K562 (cell line): ENCODE data around the gene TIMP3. TPM values are rescaled to one million over a fixed set of nuclear protein-coding genes. Genes with fewer than 3 reads are reported as not detected.
"Not testable (repeated sequence)": the region's sequence is repeated elsewhere in the genome, so short reads cannot be mapped to it uniquely, and the experiment has no call there.

Experiments used
- ATAC-seq: fragments of 200-7000 bp; cut with Tn5 transposase; 3 replicates; pipeline ENCODE4 v1.9.1; 2020; ENCODE audit warnings: moderate library complexity
- BruUV-seq: library from RNA; stranded (reverse); fragments of 400-500 nt; replicated peaks from 2 replicates; lab custom pipeline; 2021; lab: Mats Ljungman, UMichigan
- CTCF ChIA-PET: fragments of 300-600 bp; formaldehyde crosslinking; extraction: SDS; loops from one replicate; lab custom pipeline; 2021; ENCODE audit warnings: low intra/inter-chr PET ratio; lab: Yijun Ruan, JAX
- POLR2A ChIA-PET: fragments of 300-600, 350-650 bp; sonication (Branson Sonifier 250); formaldehyde crosslinking; extraction: SDS; loops from one replicate; lab custom pipeline; 2021; ENCODE audit warnings: antibody characterized with exemption, inconsistent platforms; lab: Yijun Ruan, JAX
- DNase-seq, 4 experiments: peaks; one replicate each; pipeline versions ENCODE4 v3.0.0 to v3.0.0-alpha.2; 2011 to 2018; ENCODE audit warnings: low spot score in 3 of 4, mixed read lengths in 3 of 4; ENCODE audit errors: extremely low read depth in 1 of 4
- FAIRE-seq: peaks from 2 replicates; lab custom pipeline; 2011; peaks lifted over from hg19 to GRCh38; lab: Jason Lieb, UNC
- H2AFZ ChIP-seq: 2 replicates; pipeline ENCODE4 v1.6.0; 2011; ENCODE audit warnings: low read depth, low read length, control low read depth, inconsistent platforms
- H3K27ac ChIP-seq: fragments of 200-600 bp; 3 replicates; pipeline ENCODE4 v1.8.0; 2011; ENCODE audit warnings: low read depth, mild to moderate bottlenecking, control low read depth, inconsistent platforms, low read length, moderate library complexity, mixed read lengths; ENCODE audit errors: extremely low read depth
- H3K27me3 ChIP-seq, 2 experiments: fragments of 300-600 bp in 1 of 2; 2 replicates in 1 of 2; 3 replicates in 1 of 2; pipeline versions ENCODE4 v1.6.0 to v1.8.0; 2011; ENCODE audit warnings: inconsistent platforms in 2 of 2, low read length in 2 of 2, mild to moderate bottlenecking in 1 of 2, mixed read lengths in 1 of 2, moderate library complexity in 1 of 2; ENCODE audit not compliant: control insufficient read depth in 2 of 2, insufficient read depth in 2 of 2
- H3K36me3 ChIP-seq: fragments of 300-600 bp; 3 replicates; pipeline ENCODE4 v1.8.0; 2011; ENCODE audit warnings: mild to moderate bottlenecking, low read length, inconsistent platforms; ENCODE audit not compliant: control insufficient read depth, insufficient read depth
- H3K4me1 ChIP-seq, 2 experiments: fragments of 200-600 bp in 1 of 2; replicated peaks in 1 of 2; 2 replicates in 1 of 2; 3 replicates in 1 of 2; pipeline versions ENCODE4 v1.5.1 to v1.8.0; 2011; ENCODE audit warnings: inconsistent platforms in 2 of 2, low read length in 2 of 2, mild to moderate bottlenecking in 1 of 2, mixed read lengths in 1 of 2, moderate library complexity in 1 of 2; ENCODE audit not compliant: control insufficient read depth in 2 of 2, insufficient read depth in 2 of 2
- H3K4me2 ChIP-seq: 2 replicates; pipeline ENCODE4 v1.6.1; 2011; ENCODE audit warnings: low read length, control low read depth, inconsistent platforms, mixed read lengths; ENCODE audit not compliant: insufficient read depth
- H3K4me3 ChIP-seq: fragments of 200-600 bp; sonication (generic), shearing (Covaris generic); 2 replicates; pipeline ENCODE4 v1.5.1; 2016; ENCODE audit warnings: control low read depth, inconsistent platforms
- H3K79me2 ChIP-seq: fragments of 200-600 bp; 3 replicates; pipeline ENCODE4 v1.8.0; 2011; ENCODE audit warnings: low read length, inconsistent platforms; ENCODE audit not compliant: control insufficient read depth, insufficient read depth
- H3K9ac ChIP-seq, 2 experiments: 2 replicates each; pipeline versions ENCODE4 v1.6.0 to v1.6.1; 2011; ENCODE audit warnings: low read depth in 2 of 2, low read length in 2 of 2, control low read depth in 1 of 2, inconsistent platforms in 1 of 2, mild to moderate bottlenecking in 1 of 2, mixed read lengths in 1 of 2; ENCODE audit not compliant: insufficient read depth in 1 of 2
- H3K9me1 ChIP-seq: one replicate; pipeline ENCODE4 v1.6.0; 2011; ENCODE audit warnings: inconsistent platforms, mild to moderate bottlenecking, low read length, moderate library complexity; ENCODE audit not compliant: control insufficient read depth, insufficient read depth
- H3K9me3 ChIP-seq: replicated peaks from 2 replicates; pipeline ENCODE4 v1.5.1; 2011; ENCODE audit warnings: low read depth, low read length, inconsistent platforms; ENCODE audit not compliant: control insufficient read depth, insufficient read depth
- H4K20me1 ChIP-seq: replicated peaks from 2 replicates; pipeline ENCODE4 v1.6.1; 2011; ENCODE audit warnings: low read length, inconsistent platforms, mixed read lengths; ENCODE audit not compliant: control insufficient read depth, insufficient read depth
- RNF2 ChIP-seq: sonication (generic); IDR thresholded peaks from 2 replicates; pipeline ENCODE4 v1.6.1; 2016
- SOX6 ChIP-seq: fragments of 450-650 bp; IDR thresholded peaks from 2 replicates; pipeline ENCODE4 v1.6.1; 2014; ENCODE audit warnings: mild to moderate bottlenecking
- ZBED1 ChIP-seq: IDR thresholded peaks from 2 replicates; pipeline ENCODE4 v1.6.1; 2014
- ZNF830 ChIP-seq: fragments of 250-450 bp; sonication (Bioruptor Pico); IDR thresholded peaks from 2 replicates; pipeline ENCODE4 v1.5.0; 2021; ENCODE audit warnings: mild to moderate bottlenecking
- WGBS: fragments of 100-300 bp; shearing (Covaris generic); methylation state at CpG from one replicate; pipeline ENCODE4 v1.1.6; 2016; ENCODE audit warnings: low coverage, mixed read lengths; ENCODE audit not compliant: insufficient coverage; ENCODE audit errors: missing lambda C conversion rate; 5-methylcytosine and 5-hydroxymethylcytosine counted together
- in situ Hi-C: fragments of 300-500 bp; cut with MboI; formaldehyde crosslinking; loops from 4 replicates; pipeline ENCODE4 v1.15.0; 2018; ENCODE audit warnings: inconsistent platforms, mixed read lengths
- intact Hi-C: fragments of 100-400 bp; cut with micrococcal nuclease; formaldehyde crosslinking; loops from 2 replicates; pipeline ENCODE4 v1.14.2; 2022
- polyA plus RNA-seq, 8 experiments: library from polyadenylated mRNA; depleted of rRNA in 4 of 8; stranded (reverse) in 5 of 8; unstranded in 3 of 8; fragments of >200 nt; fragmentation: Nextera tagmentation in 2 of 8; fragmentation: Illumina TruSeq in 1 of 8; extraction: Ambion mirVana in 2 of 8; extraction: Trizol in 1 of 8; gene quantifications; 2 replicates each; pipeline versions ENCODE4 v1.2.1 to v1.2.3, GENCODE V29; 2011 to 2014; ENCODE audit warnings: inconsistent platforms in 1 of 8, missing spikeins in 1 of 8
- total RNA-seq, 7 experiments: library from RNA; depleted of rRNA in 6 of 7; stranded (reverse); fragments of >200 nt in 6 of 7; fragmentation: Illumina TruSeq in 2 of 7; extraction: Trizol in 2 of 7; gene quantifications; 2 replicates each; pipeline versions ENCODE4 v1.2.1 to v1.2.3, GENCODE V29; 2011 to 2021; ENCODE audit warnings: low replicate concordance in 1 of 7
- TF ChIP-seq, protein P1 (sequence below): fragments of 250-450 bp; sonication (Bioruptor Pico); IDR thresholded peaks from 2 replicates; pipeline ENCODE4 v1.9.0; 2021; ENCODE audit warnings: mild to moderate bottlenecking, inconsistent platforms
- TF ChIP-seq, protein P2 (sequence below): sonication (generic); formaldehyde crosslinking; IDR thresholded peaks from 2 replicates; pipeline ENCODE4 v1.8.1; 2023; ENCODE audit warnings: mild to moderate bottlenecking, missing genetic modification reagents
- TF ChIP-seq, protein P3 (sequence below): sonication (generic); formaldehyde crosslinking; IDR thresholded peaks from 2 replicates; pipeline ENCODE4 v1.8.0; 2022; ENCODE audit warnings: mild to moderate bottlenecking, missing genetic modification reagents

The TIMP3 gene
- total and polyA plus RNA-seq, 9 of the 15 experiments (the other 6 are each of a cell fraction or from before 2014, with no cell fraction given) = 0.07 to 0.73 (median 0.18) TPM

DNA sequence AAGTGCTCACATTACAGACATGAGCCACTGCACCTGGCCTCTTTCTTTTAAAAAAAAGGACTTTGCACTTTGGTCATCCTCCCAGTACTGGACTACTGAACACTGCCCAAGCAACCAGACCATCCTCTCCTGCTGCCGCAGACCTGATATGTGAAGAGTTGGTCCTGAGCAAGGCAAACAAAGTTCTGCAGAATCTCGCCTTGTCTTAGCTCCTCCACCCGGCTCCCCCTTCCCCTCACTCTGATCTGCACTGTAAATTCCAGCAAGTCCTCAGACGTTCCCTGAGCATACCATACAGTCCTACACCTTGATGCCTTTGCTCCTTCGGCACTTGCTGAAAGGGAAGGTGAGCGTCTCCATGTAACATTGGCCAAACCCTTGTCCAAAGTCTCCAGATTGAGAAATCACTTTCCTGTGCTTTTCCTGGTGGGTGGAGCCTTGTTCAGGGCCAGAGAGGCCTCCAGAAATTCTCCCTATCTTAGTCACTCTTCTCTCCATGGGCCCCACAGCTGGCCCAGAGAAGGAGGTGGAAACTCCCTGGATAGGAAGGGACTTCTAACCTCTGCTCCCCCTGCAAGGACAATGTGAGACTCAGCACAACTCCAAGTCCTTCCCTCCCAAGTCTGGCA is 47.0 kb upstream of the TIMP3 start (continued):
- TF ChIP-seq, protein P1, sequence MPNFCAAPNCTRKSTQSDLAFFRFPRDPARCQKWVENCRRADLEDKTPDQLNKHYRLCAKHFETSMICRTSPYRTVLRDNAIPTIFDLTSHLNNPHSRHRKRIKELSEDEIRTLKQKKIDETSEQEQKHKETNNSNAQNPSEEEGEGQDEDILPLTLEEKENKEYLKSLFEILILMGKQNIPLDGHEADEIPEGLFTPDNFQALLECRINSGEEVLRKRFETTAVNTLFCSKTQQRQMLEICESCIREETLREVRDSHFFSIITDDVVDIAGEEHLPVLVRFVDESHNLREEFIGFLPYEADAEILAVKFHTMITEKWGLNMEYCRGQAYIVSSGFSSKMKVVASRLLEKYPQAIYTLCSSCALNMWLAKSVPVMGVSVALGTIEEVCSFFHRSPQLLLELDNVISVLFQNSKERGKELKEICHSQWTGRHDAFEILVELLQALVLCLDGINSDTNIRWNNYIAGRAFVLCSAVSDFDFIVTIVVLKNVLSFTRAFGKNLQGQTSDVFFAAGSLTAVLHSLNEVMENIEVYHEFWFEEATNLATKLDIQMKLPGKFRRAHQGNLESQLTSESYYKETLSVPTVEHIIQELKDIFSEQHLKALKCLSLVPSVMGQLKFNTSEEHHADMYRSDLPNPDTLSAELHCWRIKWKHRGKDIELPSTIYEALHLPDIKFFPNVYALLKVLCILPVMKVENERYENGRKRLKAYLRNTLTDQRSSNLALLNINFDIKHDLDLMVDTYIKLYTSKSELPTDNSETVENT (CRISPR knock-in tag) = no peak
- TF ChIP-seq, protein P2, sequence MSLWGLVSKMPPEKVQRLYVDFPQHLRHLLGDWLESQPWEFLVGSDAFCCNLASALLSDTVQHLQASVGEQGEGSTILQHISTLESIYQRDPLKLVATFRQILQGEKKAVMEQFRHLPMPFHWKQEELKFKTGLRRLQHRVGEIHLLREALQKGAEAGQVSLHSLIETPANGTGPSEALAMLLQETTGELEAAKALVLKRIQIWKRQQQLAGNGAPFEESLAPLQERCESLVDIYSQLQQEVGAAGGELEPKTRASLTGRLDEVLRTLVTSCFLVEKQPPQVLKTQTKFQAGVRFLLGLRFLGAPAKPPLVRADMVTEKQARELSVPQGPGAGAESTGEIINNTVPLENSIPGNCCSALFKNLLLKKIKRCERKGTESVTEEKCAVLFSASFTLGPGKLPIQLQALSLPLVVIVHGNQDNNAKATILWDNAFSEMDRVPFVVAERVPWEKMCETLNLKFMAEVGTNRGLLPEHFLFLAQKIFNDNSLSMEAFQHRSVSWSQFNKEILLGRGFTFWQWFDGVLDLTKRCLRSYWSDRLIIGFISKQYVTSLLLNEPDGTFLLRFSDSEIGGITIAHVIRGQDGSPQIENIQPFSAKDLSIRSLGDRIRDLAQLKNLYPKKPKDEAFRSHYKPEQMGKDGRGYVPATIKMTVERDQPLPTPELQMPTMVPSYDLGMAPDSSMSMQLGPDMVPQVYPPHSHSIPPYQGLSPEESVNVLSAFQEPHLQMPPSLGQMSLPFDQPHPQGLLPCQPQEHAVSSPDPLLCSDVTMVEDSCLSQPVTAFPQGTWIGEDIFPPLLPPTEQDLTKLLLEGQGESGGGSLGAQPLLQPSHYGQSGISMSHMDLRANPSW (CRISPR knock-in tag) = no peak
- TF ChIP-seq RNF2 (no peak), SOX6 (no peak), ZNF830 (no peak), ZBED1 (no peak)
- TF ChIP-seq, protein P3, sequence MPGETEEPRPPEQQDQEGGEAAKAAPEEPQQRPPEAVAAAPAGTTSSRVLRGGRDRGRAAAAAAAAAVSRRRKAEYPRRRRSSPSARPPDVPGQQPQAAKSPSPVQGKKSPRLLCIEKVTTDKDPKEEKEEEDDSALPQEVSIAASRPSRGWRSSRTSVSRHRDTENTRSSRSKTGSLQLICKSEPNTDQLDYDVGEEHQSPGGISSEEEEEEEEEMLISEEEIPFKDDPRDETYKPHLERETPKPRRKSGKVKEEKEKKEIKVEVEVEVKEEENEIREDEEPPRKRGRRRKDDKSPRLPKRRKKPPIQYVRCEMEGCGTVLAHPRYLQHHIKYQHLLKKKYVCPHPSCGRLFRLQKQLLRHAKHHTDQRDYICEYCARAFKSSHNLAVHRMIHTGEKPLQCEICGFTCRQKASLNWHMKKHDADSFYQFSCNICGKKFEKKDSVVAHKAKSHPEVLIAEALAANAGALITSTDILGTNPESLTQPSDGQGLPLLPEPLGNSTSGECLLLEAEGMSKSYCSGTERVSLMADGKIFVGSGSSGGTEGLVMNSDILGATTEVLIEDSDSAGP (CRISPR knock-in tag) = no peak
- TF ChIP-seq, all 486 proteins: peak for 0

DNA sequence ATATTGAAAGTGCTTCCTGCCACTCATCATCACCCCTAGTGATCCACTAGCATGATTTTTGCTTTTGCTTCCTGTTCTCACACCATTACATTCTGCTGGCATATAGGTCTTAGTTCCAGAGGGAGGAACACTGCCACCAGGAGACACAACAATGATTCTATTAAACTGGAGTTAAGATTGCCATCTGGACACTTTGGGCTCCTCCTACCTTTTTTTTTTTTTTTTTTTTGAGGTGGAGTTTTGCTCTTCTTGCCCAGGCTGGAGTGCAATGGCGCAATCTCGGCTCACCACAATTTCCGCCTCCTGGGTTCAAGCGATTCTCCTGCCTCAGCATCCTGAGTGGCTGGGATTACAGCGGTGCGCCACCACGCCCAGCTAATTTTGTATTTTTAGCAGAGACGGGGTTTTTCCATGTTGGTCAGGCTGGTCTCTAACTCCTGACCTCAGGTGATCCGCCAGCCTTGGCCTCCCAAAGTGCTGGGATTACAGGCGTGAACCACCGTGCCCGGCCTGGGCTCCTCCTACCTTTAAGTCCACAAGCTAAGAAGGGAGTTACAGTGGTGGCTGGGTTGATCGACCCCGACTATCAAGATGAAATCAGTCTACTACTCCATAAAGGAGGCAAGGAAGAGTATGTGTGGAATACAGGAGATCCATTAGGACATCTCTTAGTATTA is 44.3 kb upstream of the TIMP3 start:
- H3K9me3 ChIP-seq, H2AFZ ChIP-seq, FAIRE-seq, H3K79me2 ChIP-seq, intact Hi-C loops, H3K4me3 ChIP-seq, DNase-seq, in situ Hi-C loops, H3K4me1 ChIP-seq, CTCF ChIA-PET, H3K27ac ChIP-seq, ATAC-seq, H4K20me1 ChIP-seq, H3K9me1 ChIP-seq, H3K4me2 ChIP-seq, BruUV-seq, H3K9ac ChIP-seq, H3K36me3 ChIP-seq: not testable (repeated sequence)
- POLR2A ChIA-PET = interaction anchor here (0.6 kb wide), 1 partner anchor 141 kb away, joined by 7 read pairs; no protein-coding TSS in a partner anchor
- H3K27me3 ChIP-seq = peaks cover 0 to 13% of the 10 kb centered on the region in 2 experiments; a peak in 2 of 5 replicates
- WGBS = 16% methylated on average over 6 of the region's 14 CpGs
